ENCODE data around the gene SLC25A12. TPM values are rescaled to one million over a fixed set of nuclear protein-coding genes. Genes with fewer than 3 reads are reported as not detected.

SLC25A12 gene
- total and polyA plus RNA-seq, 2 donors (not counting 3 experiments of a cell fraction or from before 2014, with no cell fraction given) = 13.6 to 17.1 TPM

GRCh38 chr2:171792886-171793580 is 101.0 kb downstream of the SLC25A12 start:
- Histone ChIP-seq H3K36me3 (ENCODE audit: control insufficient read depth in 2 of 2, extremely low read depth in 1 of 2, insufficient read depth in 2 of 2, low read length in 2 of 2) (peaks cover 2% of the 10 kb centered on the region in 2 experiments), H4K20me1 (replicated peaks; ENCODE audit: control insufficient read depth, extremely low read depth, insufficient read depth, low read length) (no peaks in the 10 kb centered on the region), H3K9me3 (replicated peaks; ENCODE audit: control insufficient read depth, insufficient read depth, low read length) (no peaks in the 10 kb centered on the region), H3K4me2 (ENCODE audit: insufficient read depth, low read length) (no peak overlapping the region), H3K9ac (replicated peaks; ENCODE audit: extremely low read depth, insufficient read depth, low read length) (no peak overlapping the region), H2AFZ (ENCODE audit: low read depth, low read length) (no peak overlapping the region), H3K27me3 (ENCODE audit: control insufficient read depth in 2 of 2, insufficient read depth in 2 of 2, low read length in 2 of 2) (no peaks in the 10 kb centered on the region), H3K27ac (ENCODE audit: insufficient read depth, low read depth, low read length) (no peak overlapping the region), H3K9me1 (replicated peaks; ENCODE audit: control insufficient read depth, extremely low read depth, insufficient read depth, low read length) (no peaks in the 10 kb centered on the region), H3K4me1 (ENCODE audit: control insufficient read depth, extremely low read depth, insufficient read depth, low read length) (peaks cover 6% of the 10 kb centered on the region), H3K4me3 (replicated peaks in 1 of 3; ENCODE audit: insufficient read depth in 1 of 3, low read depth in 1 of 3, low read length in 3 of 3) (no peak overlapping the region), H3K79me2 (ENCODE audit: control insufficient read depth, insufficient read depth, low read length) (no peaks in the 10 kb centered on the region)
- TF ChIP-seq GATA2 (IDR thresholded peaks at IDR 0.05; ENCODE audit: insufficient read depth, insufficient read length, low read depth, low read length) (no peak), MAX (IDR thresholded peaks at IDR 0.05; ENCODE audit: insufficient read depth, insufficient read length) (no peak), MYC (IDR thresholded peaks at IDR 0.05; ENCODE audit: low read depth, low read length) (no peak), POLR2AphosphoS5 (IDR thresholded peaks at IDR 0.05; ENCODE audit: insufficient read depth, low read depth, low read length) (no peak), JUN (IDR thresholded peaks at IDR 0.05; ENCODE audit: borderline replicate concordance, insufficient read depth, insufficient read length, low read depth) (no peak), EZH2 (IDR thresholded peaks at IDR 0.05; ENCODE audit: borderline replicate concordance, low read depth, low read length, severe bottlenecking) (no peak)
- TF ChIP-seq, protein P1, sequence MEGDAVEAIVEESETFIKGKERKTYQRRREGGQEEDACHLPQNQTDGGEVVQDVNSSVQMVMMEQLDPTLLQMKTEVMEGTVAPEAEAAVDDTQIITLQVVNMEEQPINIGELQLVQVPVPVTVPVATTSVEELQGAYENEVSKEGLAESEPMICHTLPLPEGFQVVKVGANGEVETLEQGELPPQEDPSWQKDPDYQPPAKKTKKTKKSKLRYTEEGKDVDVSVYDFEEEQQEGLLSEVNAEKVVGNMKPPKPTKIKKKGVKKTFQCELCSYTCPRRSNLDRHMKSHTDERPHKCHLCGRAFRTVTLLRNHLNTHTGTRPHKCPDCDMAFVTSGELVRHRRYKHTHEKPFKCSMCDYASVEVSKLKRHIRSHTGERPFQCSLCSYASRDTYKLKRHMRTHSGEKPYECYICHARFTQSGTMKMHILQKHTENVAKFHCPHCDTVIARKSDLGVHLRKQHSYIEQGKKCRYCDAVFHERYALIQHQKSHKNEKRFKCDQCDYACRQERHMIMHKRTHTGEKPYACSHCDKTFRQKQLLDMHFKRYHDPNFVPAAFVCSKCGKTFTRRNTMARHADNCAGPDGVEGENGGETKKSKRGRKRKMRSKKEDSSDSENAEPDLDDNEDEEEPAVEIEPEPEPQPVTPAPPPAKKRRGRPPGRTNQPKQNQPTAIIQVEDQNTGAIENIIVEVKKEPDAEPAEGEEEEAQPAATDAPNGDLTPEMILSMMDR (IDR thresholded peaks at IDR 0.05; ENCODE audit: extremely low read depth in 1 of 2, insufficient read depth in 1 of 2, low read depth in 1 of 2, low read length in 2 of 2) = no peak
- FAIRE-seq = no peak
- ChIA-PET CTCF (interaction anchor here (1.2 kb wide), 1 partner anchor 334 kb away, joined by 4 read pairs; no protein-coding TSS in a partner anchor), POLR2A (no interaction called here)
- no TSS peak for BruUV-seq (replicated peaks)
- no peak for DNase-seq (ENCODE audit: low read depth, low spot score)
- intact Hi-C loops (cut with micrococcal nuclease) (loop anchor here (10.0 kb wide), 1 partner anchor 218 kb away; no protein-coding TSS in a partner anchor), dilution Hi-C loops (cut with MboI; ENCODE audit: extremely low pct_ligation_motif_present, low sequenced_read_pairs) (no loop called here)
